Activated naive CD8-positive, alpha-beta T cell treated with anti-CD3 and anti-CD28 coated beads, Interleukin-2, amount 10 ng/mL, durations not matched to agents 7 days and 5 days (primary cell): Measurements from ENCODE around the gene MAEA. TPM values are rescaled to one million over a fixed set of nuclear protein-coding genes. Genes with fewer than 3 reads are reported as not detected.

Source experiments
- ATAC-seq: fragments of 150-1000 bp; cut with Tn5 transposase; one replicate; pipeline ENCODE4 v1.10.0; 2021; ENCODE audit warnings: low read depth, moderate library complexity
- POLR2A ChIA-PET: fragments of 350-600 bp; sonication (Branson Sonifier 250); formaldehyde crosslinking; loops from one replicate; lab custom pipeline; 2021; ENCODE audit warnings: antibody characterized with exemption; lab: Charles Lee
- DNase-seq: peaks from one replicate; pipeline ENCODE4 v3.0.0; 2021
- H3K27ac Mint-ChIP-seq: one replicate; pipeline ENCODE4 v1.8.0; 2022; ENCODE audit warnings: mild to moderate bottlenecking, mixed read lengths
- H3K27me3 Mint-ChIP-seq: one replicate; pipeline ENCODE4 v1.8.0; 2022; ENCODE audit warnings: mild to moderate bottlenecking, moderate library complexity, mixed read lengths
- H3K36me3 Mint-ChIP-seq: one replicate; pipeline ENCODE4 v1.8.0; 2021; ENCODE audit warnings: mild to moderate bottlenecking, mixed read lengths
- H3K4me1 Mint-ChIP-seq: one replicate; pipeline ENCODE4 v1.8.0; 2021; ENCODE audit warnings: mixed read lengths
- H3K4me3 Mint-ChIP-seq: one replicate; pipeline ENCODE4 v1.8.0; 2022; ENCODE audit warnings: mild to moderate bottlenecking, moderate library complexity, mixed read lengths
- H3K9me3 Mint-ChIP-seq: one replicate; pipeline ENCODE4 v1.8.0; 2021; ENCODE audit warnings: mixed read lengths
- total RNA-seq, 2 experiments: library from RNA; stranded (reverse); gene quantifications; one replicate each; pipeline ENCODE4 v1.2.3, GENCODE V29; 2021

The MAEA gene
- total RNA-seq, 2 experiments from 2014 or later: 73.2 to 82.9 TPM

DNA sequence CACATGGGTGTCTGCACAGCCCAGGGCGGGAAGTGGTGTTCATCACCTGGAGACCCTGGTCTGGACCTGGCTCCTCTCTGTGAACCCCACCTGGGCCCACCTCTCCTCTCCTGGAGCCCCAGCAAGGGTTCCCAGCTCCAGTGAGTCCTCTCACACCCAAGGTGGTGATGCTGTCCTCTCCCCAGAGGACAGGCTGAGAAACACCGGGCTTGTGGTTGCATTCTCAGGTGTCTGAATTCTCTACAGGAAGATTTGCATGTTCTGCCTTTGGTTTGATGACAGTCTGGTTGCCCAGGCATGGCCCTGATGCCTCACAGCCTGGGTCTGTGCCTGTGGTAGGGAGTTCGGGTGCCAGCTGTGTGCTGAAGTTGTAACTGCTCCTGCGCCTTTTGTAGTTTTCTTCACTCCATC, 3.8 kb downstream of the MAEA start:
- Mint-ChIP-seq H3K36me3 (peaks cover 1% of the 10 kb centered on the region), H3K9me3 (no peaks in the 10 kb centered on the region), H3K4me3 (no peak overlapping the region), H3K27me3 (no peaks in the 10 kb centered on the region), H3K27ac (no peak overlapping the region), H3K4me1 (peaks cover 30% of the 10 kb centered on the region)
- peak; percentile 17 for DNase-seq
- POLR2A ChIA-PET: no interaction called here
- ATAC-seq: no peak

GRCh38 chr4:1293991-1294390, 4.3 kb downstream of the MAEA start:
- no peak for ATAC-seq
- DNase-seq: peak; percentile 15
- Mint-ChIP-seq H3K27ac (no peak overlapping the region), H3K36me3 (peaks cover 1% of the 10 kb centered on the region), H3K9me3 (no peaks in the 10 kb centered on the region), H3K27me3 (no peaks in the 10 kb centered on the region), H3K4me3 (no peak overlapping the region), H3K4me1 (peaks cover 26% of the 10 kb centered on the region)
- POLR2A ChIA-PET: no interaction called here

GRCh38 chr4:1294424-1294823, 4.7 kb downstream of the MAEA start:
- POLR2A ChIA-PET: no interaction called here
- Mint-ChIP-seq H3K4me1 (peaks cover 26% of the 10 kb centered on the region), H3K27me3 (no peaks in the 10 kb centered on the region), H3K4me3 (no peak overlapping the region), H3K27ac (no peak overlapping the region), H3K9me3 (no peaks in the 10 kb centered on the region), H3K36me3 (peaks cover 1% of the 10 kb centered on the region)
- no peak for DNase-seq
- ATAC-seq: no peak

DNA sequence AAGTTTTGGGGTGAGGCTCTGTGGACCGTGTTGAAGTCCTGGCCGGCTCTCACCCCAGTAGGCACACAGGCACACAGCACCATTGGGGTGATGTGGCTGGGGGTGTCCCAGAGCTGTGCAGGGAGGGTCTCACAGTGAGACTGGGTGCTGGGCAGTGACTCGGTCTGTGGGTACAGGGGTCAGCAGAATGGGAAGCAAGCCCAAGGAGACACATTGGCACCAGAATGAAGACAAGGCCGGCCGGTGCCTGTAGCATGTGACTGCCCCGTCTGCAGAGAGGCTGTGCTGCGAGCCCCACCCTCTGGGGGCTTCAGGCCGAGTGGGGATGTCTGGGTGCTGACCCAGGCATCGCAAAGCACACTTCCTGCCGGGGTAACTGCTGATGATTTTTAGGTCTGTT, 5.2 kb downstream of the MAEA start:
- Mint-ChIP-seq H3K27me3 (no peaks in the 10 kb centered on the region), H3K27ac (peak overlapping the region; percentile 60), H3K4me3 (no peak overlapping the region), H3K4me1 (peaks cover 26% of the 10 kb centered on the region), H3K36me3 (peaks cover 3% of the 10 kb centered on the region), H3K9me3 (no peaks in the 10 kb centered on the region)
- DNase-seq (no peak), ATAC-seq (no peak)
- POLR2A ChIA-PET: no interaction called here

GRCh38 chr4:1295405-1296055, 5.8 kb downstream of the MAEA start:
- Mint-ChIP-seq H3K4me1 (peaks cover 25% of the 10 kb centered on the region), H3K27ac (no peak overlapping the region), H3K27me3 (no peaks in the 10 kb centered on the region), H3K36me3 (peaks cover 3% of the 10 kb centered on the region), H3K9me3 (no peaks in the 10 kb centered on the region), H3K4me3 (no peak overlapping the region)
- ATAC-seq (no peak), DNase-seq (peak; percentile 21)
- POLR2A ChIA-PET: no interaction called here

DNA sequence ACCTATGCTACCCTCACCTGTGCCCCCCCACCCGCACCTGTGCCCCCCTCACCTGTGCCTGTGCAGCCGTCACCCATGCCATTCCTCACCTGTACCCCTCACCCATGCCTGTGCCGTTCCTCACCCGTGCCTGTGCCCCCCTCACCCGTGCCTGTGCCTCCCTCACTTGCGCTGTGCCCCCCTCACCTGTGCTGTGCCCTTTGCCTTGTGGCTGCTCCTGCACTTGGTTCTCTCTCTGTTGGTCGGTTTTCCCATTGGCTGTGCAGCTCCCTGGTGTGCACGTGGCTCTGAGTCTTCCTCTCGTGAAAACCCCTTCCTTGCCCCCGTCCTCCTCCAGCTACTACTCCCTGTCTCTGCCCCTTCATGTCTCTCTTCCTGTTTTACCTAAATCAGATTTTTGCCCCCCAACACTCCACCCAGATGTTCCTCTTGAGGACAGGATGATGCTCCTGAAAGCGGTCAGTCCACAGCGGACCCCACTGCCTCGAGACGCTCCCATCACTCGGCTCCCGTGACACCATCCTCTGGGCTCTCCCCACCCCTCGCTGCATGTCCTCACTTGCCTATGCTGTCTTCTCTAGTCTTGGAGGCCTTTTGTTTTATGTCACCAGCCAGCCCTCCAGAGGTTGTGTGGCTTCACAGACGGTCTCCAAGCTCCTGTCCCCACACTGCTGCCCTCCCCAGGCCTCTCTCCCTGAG, 6.8 kb downstream of the MAEA start:
- POLR2A ChIA-PET: no interaction called here
- H3K36me3 Mint-ChIP-seq: peaks cover 3% of the 10 kb centered on the region
- DNase-seq (peak; percentile 2), ATAC-seq (no peak)
- peak overlapping the region; percentile 2 for H3K27ac Mint-ChIP-seq
- peaks cover 18% of the 10 kb centered on the region for H3K4me1 Mint-ChIP-seq
- no peak overlapping the region for H3K4me3 Mint-ChIP-seq
- no peaks in the 10 kb centered on the region for H3K9me3 Mint-ChIP-seq
- no peaks in the 10 kb centered on the region for H3K27me3 Mint-ChIP-seq

GRCh38 chr4:1297023-1297395, 7.3 kb downstream of the MAEA start:
- H3K27me3 Mint-ChIP-seq: no peaks in the 10 kb centered on the region
- H3K4me1 Mint-ChIP-seq: peaks cover 14% of the 10 kb centered on the region
- POLR2A ChIA-PET: no interaction called here
- no peak overlapping the region for H3K27ac Mint-ChIP-seq
- peaks cover 6% of the 10 kb centered on the region for H3K36me3 Mint-ChIP-seq
- ATAC-seq: no peak
- no peaks in the 10 kb centered on the region for H3K9me3 Mint-ChIP-seq
- no peak overlapping the region for H3K4me3 Mint-ChIP-seq
- DNase-seq: peak; percentile 15

- POLR2A ChIA-PET: no interaction called here
- Mint-ChIP-seq H3K4me3 (no peak overlapping the region), H3K9me3 (no peaks in the 10 kb centered on the region), H3K4me1 (peaks cover 13% of the 10 kb centered on the region), H3K27me3 (no peaks in the 10 kb centered on the region), H3K36me3 (peaks cover 6% of the 10 kb centered on the region), H3K27ac (no peak overlapping the region)
- ATAC-seq (no peak), DNase-seq (peak; percentile 10)
These were observed 8.0 kb downstream of the MAEA start for GRCh38 chr4:1297456-1298325.

GRCh38 chr4:1298461-1298860, 8.8 kb downstream of the MAEA start:
- Mint-ChIP-seq H3K9me3 (no peaks in the 10 kb centered on the region), H3K27me3 (no peaks in the 10 kb centered on the region), H3K27ac (no peak overlapping the region), H3K4me1 (peaks cover 13% of the 10 kb centered on the region), H3K36me3 (peaks cover 6% of the 10 kb centered on the region), H3K4me3 (no peak overlapping the region)
- no peak for DNase-seq
- no peak for ATAC-seq
- POLR2A ChIA-PET: interaction anchor here (1.1 kb wide), 1 partner anchor 9 kb away, joined by 4 read pairs; the partner anchor contains the start of gene MAEA

DNA sequence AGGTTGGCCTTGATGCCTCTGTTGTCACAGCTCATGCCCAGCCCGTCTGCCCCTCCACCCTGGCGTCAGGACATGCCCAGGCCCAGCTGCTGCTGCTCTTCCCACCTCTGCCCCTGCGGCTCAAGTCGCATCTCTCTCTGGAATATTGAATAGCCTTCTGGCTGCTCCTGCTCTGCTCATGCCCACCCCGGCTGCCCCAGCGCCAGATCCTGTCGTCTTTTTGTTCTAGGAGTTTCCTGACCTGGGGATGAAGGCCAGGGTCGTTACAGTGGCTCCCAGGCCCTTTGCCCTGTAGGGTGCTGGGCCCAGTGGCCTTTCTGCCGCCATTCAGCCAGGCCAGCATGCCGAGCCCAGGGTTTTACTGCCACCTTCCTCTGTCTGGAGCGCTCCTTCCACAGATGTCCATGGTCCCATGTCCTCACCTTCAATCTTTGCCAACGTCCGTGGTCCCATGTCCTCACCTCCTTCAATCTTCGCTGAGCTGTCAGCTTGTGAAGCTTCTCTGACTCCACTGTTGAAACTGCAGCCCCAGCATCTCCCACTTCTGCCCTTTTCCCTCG, 9.7 kb downstream of the MAEA start:
- peaks cover 6% of the 10 kb centered on the region for H3K36me3 Mint-ChIP-seq
- H3K27ac Mint-ChIP-seq: no peak overlapping the region
- no peak for ATAC-seq
- DNase-seq: no peak
- peaks cover 10% of the 10 kb centered on the region for H3K4me1 Mint-ChIP-seq
- POLR2A ChIA-PET: interaction anchor here (1.1 kb wide), 1 partner anchor 10 kb away, joined by 4 read pairs; the partner anchor contains the start of gene MAEA
- no peak overlapping the region for H3K4me3 Mint-ChIP-seq
- H3K27me3 Mint-ChIP-seq: no peaks in the 10 kb centered on the region
- H3K9me3 Mint-ChIP-seq: no peaks in the 10 kb centered on the region

- Mint-ChIP-seq H3K4me1 (peaks cover 13% of the 10 kb centered on the region), H3K27me3 (no peaks in the 10 kb centered on the region), H3K4me3 (no peak overlapping the region)
These were observed 11.1 kb downstream of the MAEA start for GRCh38 chr4:1300466-1301455.

DNA sequence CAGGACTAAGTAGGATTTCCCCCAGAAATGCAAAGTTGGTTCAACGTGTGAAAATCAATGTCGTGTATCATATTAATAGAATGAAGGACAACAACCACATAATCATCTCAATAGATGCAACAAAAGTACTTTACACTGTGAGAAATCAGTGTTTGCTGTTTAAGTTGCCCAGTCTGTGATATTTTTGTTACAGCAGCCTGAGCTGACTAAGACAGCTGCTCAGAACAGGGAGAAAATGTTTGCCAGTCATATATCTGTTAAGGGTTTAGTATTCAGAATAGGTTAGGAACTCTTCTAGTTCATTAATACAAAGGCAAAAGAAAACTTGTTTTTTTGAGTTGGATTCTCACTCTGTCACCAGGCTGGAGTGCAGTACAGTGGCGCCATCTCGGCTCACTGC, 12.5 kb downstream of the MAEA start:
- Mint-ChIP-seq H3K36me3 (peaks cover 18% of the 10 kb centered on the region), H3K4me1 (peaks cover 23% of the 10 kb centered on the region), H3K27ac (no peak overlapping the region), H3K4me3 (no peak overlapping the region), H3K9me3 (no peaks in the 10 kb centered on the region), H3K27me3 (no peaks in the 10 kb centered on the region)
- DNase-seq: no peak
- POLR2A ChIA-PET: no interaction called here
- ATAC-seq: no peak

More at GRCh38 chr4:1300466-1301455, 11.1 kb downstream of the MAEA start:
- ATAC-seq (no peak), DNase-seq (no peak)
- POLR2A ChIA-PET: interaction anchor here (1.3 kb wide), 1 partner anchor 11 kb away, joined by 3 read pairs; the partner anchor contains the start of gene MAEA
- H3K27ac Mint-ChIP-seq: no peak overlapping the region
- no peaks in the 10 kb centered on the region for H3K9me3 Mint-ChIP-seq
- H3K36me3 Mint-ChIP-seq: peaks cover 12% of the 10 kb centered on the region
